Activated CD4-positive, CD25-positive, alpha-beta regulatory T cell treated with anti-CD3 and anti-CD28 coated beads, Interleukin-2, amount 50 U/mL, for 24 hours (primary cell): ENCODE results near the gene VMP1.
A peak's percentile ranks its signal among the peaks of the same experiment; 100 is the strongest.
"Not testable (repeated sequence)": the region's sequence is repeated elsewhere in the genome, so short reads cannot be mapped to it uniquely, and the experiment has no call there.

Experiments used
- ATAC-seq, 2 donors: fragments of 150-1000 bp; cut with Tn5 transposase; one replicate each; pipeline ENCODE4 v1.10.0; 2021; ENCODE audit warnings: mild to moderate bottlenecking in 1 of 2, moderate library complexity in 1 of 2

Gene VMP1

GRCh38 chr17:59755069-59755468 is 47.6 kb downstream of the VMP1 start:
- ATAC-seq = not testable (repeated sequence)

- no peak for ATAC-seq
Observed at GRCh38 chr17:59756236-59756818, 48.9 kb downstream of the VMP1 start.

- ATAC-seq = no peak
Observed at GRCh38 chr17:59757043-59757442, 49.6 kb downstream of the VMP1 start.

- ATAC-seq = no peak
Observed at GRCh38 chr17:59757470-59757869, 50.0 kb downstream of the VMP1 start.

GRCh38 chr17:59757881-59758385 is 50.5 kb downstream of the VMP1 start:
- ATAC-seq = no peak

- ATAC-seq = not testable (repeated sequence)
Observed at GRCh38 chr17:59758998-59759651, 51.7 kb downstream of the VMP1 start.

GRCh38 chr17:59760160-59760559 is 52.7 kb downstream of the VMP1 start:
- no peak for ATAC-seq

- ATAC-seq = no peak
Observed at GRCh38 chr17:59761385-59762048, 54.1 kb downstream of the VMP1 start.

- peak; percentile 88 to 90 for ATAC-seq
Observed at GRCh38 chr17:59762049-59762823, 54.8 kb downstream of the VMP1 start.

- no peak for ATAC-seq
Observed at GRCh38 chr17:59762824-59763374, 55.4 kb downstream of the VMP1 start.

GRCh38 chr17:59763861-59764260 is 56.4 kb downstream of the VMP1 start:
- no peak for ATAC-seq

- ATAC-seq = peak; percentile 40 to 48
Observed at GRCh38 chr17:59764292-59764741, 56.9 kb downstream of the VMP1 start.

GRCh38 chr17:59765038-59765437 is 57.6 kb downstream of the VMP1 start:
- no peak for ATAC-seq

GRCh38 chr17:59766491-59766890 is 59.0 kb downstream of the VMP1 start:
- no peak for ATAC-seq

GRCh38 chr17:59767176-59767575 is 59.7 kb downstream of the VMP1 start:
- no peak for ATAC-seq

- ATAC-seq = no peak
Observed at GRCh38 chr17:59769887-59770286, 62.4 kb downstream of the VMP1 start.

- ATAC-seq = no peak
Observed at GRCh38 chr17:59771093-59771492, 63.6 kb downstream of the VMP1 start.

GRCh38 chr17:59775786-59776350 is 68.4 kb downstream of the VMP1 start:
- ATAC-seq = no peak

GRCh38 chr17:59776577-59776976 is 69.1 kb downstream of the VMP1 start:
- ATAC-seq = peak; percentile 49 to 77

GRCh38 chr17:59777033-59777432 is 69.6 kb downstream of the VMP1 start:
- ATAC-seq = peak; percentile 42 to 51

GRCh38 chr17:59778996-59779395 is 71.5 kb downstream of the VMP1 start:
- ATAC-seq = peak in 1 of 2 donors; percentile 8

GRCh38 chr17:59779521-59779920 is 72.1 kb downstream of the VMP1 start:
- peak; percentile 16 to 19 for ATAC-seq
